Spleen (tissue), 11 donors: Measurements from ENCODE around the gene USP7. TPM values are rescaled to one million over a fixed set of nuclear protein-coding genes. Genes with fewer than 3 reads are reported as not detected.

ENCODE experiments used
- DNase-seq: peaks from one replicate; pipeline ENCODE4 v3.0.0-alpha.2; 2020
- H3K27ac ChIP-seq, 8 donors: fragments of 200-600 bp; sonication (generic) in 7 of 8; 1 replicate in 4 of 8; 2 replicates in 4 of 8; pipeline versions ENCODE4 v1.5.0 to v1.8.0; 2016 to 2021; ENCODE audit warnings: inconsistent platforms in 4 of 8, mild to moderate bottlenecking in 4 of 8, moderate library complexity in 1 of 8
- H3K27me3 ChIP-seq, 7 donors: fragments of 200-600 bp; sonication (generic) in 6 of 7; replicated peaks in 1 of 7; 1 replicate in 4 of 7; 2 replicates in 3 of 7; pipeline versions ENCODE4 v1.5.0 to v1.8.0; 2016 to 2021; ENCODE audit warnings: inconsistent platforms in 3 of 7, mild to moderate bottlenecking in 1 of 7
- H3K36me3 ChIP-seq, 6 donors: fragments of 200-600 bp; sonication (generic) in 5 of 6; 1 replicate in 4 of 6; 2 replicates in 2 of 6; pipeline versions ENCODE4 v1.5.0 to v1.8.0; 2016 to 2021; ENCODE audit warnings: inconsistent platforms in 2 of 6
- H3K4me1 ChIP-seq, 6 donors: fragments of 200-600 bp; sonication (generic) in 5 of 6; 1 replicate in 3 of 6; 2 replicates in 3 of 6; pipeline versions ENCODE4 v1.5.0 to v1.8.0; 2016 to 2021; ENCODE audit warnings: inconsistent platforms in 3 of 6
- H3K4me3 ChIP-seq, 8 donors: fragments of 200-600 bp; sonication (generic) in 7 of 8; 1 replicate in 4 of 8; 2 replicates in 4 of 8; pipeline versions ENCODE4 v1.5.0 to v1.8.0; 2016 to 2021; ENCODE audit warnings: inconsistent platforms in 4 of 8, mild to moderate bottlenecking in 4 of 8, moderate library complexity in 2 of 8
- H3K9me3 ChIP-seq, 8 donors: fragments of 200-600 bp; sonication (generic) in 7 of 8; 1 replicate in 4 of 8; 2 replicates in 4 of 8; pipeline versions ENCODE4 v1.5.0 to v1.8.0; 2016 to 2021; ENCODE audit warnings: inconsistent platforms in 4 of 8
- CTCF ChIP-seq, 11 experiments: fragments of 200-600 bp in 7 of 11; fragments of 450-650 bp in 4 of 11; sonication (generic) in 4 of 11; IDR thresholded peaks in 8 of 11; conservative IDR thresholded peaks in 3 of 11; 1 replicate in 7 of 11; 2 replicates in 4 of 11; pipeline versions ENCODE4 v1.4.0 to v1.8.0; 2016 to 2021; ENCODE audit warnings: antibody characterized with exemption in 11 of 11, inconsistent platforms in 4 of 11, mild to moderate bottlenecking in 1 of 11
- POLR2A ChIP-seq, 3 donors: fragments of 450-650 bp; IDR thresholded peaks; one replicate each; pipeline ENCODE4 v1.5.1; 2017; ENCODE audit warnings: antibody characterized with exemption in 3 of 3, mild to moderate bottlenecking in 1 of 3
- POLR2AphosphoS5 ChIP-seq, 3 donors: sonication (generic); formaldehyde crosslinking; IDR thresholded peaks; one replicate each; pipeline ENCODE4 v1.5.1; 2017; ENCODE audit warnings: antibody characterized with exemption in 3 of 3
- WGBS, 5 donors: extraction: QIAGEN DNeasy Blood & Tissue Kit in 3 of 5; methylation state at CpG; one replicate each; pipeline versions ENCODE4 v1.1.5 to v1.1.7; 2013 to 2018; 5-methylcytosine and 5-hydroxymethylcytosine counted together
- intact Hi-C: fragments of 100-400 bp; cut with DNase I; formaldehyde crosslinking; loops from one replicate; pipeline ENCODE4 v1.15.0; 2023; ENCODE audit warnings: low total_unique reads
- polyA plus RNA-seq, 3 donors: library from polyadenylated mRNA; stranded (reverse); fragments of 200-250 nt; gene quantifications; one replicate each; pipeline ENCODE4 v1.2.1, GENCODE V29; 2013
- total RNA-seq, 7 donors: library from RNA; depleted of rRNA in 3 of 7; stranded (reverse); fragments of >200 nt in 3 of 7; fragmentation: NEBNext Ultra II Directional in 4 of 7; extraction: Animal tissue kit (Norgen Biotek cat#: 25700) in 4 of 7; gene quantifications; one replicate each; pipeline versions ENCODE4 v1.1.0 to v1.2.1, GENCODE V29; 2016 to 2021
- donor health status: healthy with polysubstance abuse.
- donor health status: DM: no; HTN: no; CAD: no; lungs with moderate emphysema.
- donor health status: DM: no; HTN: no; CAD: no.
- donor health status: Bipolar disorder and iron deficiency.
- donor health status: healthy.
- donor health status: DM: no; HTN: no; CAD: no.
- donor health status: DM: yes; HTN: yes; CAD: no.

Gene USP7
- total and polyA plus RNA-seq, 10 donors: 26.1 to 145 (median 126) TPM

- peak overlapping the region in 5 of 8 donors; percentile 70 to 94 (median 90) for H3K27ac ChIP-seq
- H3K4me3 ChIP-seq: no peak overlapping the region
- peaks cover 88 to 95% (median 93%) of the 10 kb centered on the region in 6 donors for H3K4me1 ChIP-seq
- WGBS, 5 donors: 41 to 66% (median 56%) methylated on average over 2 of the region's 2 CpGs
- H3K27me3 ChIP-seq: no peaks in the 10 kb centered on the region
- no peaks in the 10 kb centered on the region for H3K9me3 ChIP-seq
- no peaks in the 10 kb centered on the region for H3K36me3 ChIP-seq
- intact Hi-C loops: no loop called here
- TF ChIP-seq CTCF (IDR thresholded peaks at IDR 0.05 in 8 of 11, conservative IDR thresholded peaks at IDR 0.05 in 3 of 11) (no peak), POLR2A (IDR thresholded peaks at IDR 0.05) (no peak), POLR2AphosphoS5 (IDR thresholded peaks at IDR 0.05) (no peak)
- no peak for DNase-seq
These were observed 6.7 kb downstream of the USP7 start for GRCh38 chr16:8957063-8957397.

- WGBS, 5 donors: 77 to 83% (median 79%) methylated on average over 21 of the region's 21 CpGs
- Histone ChIP-seq H3K4me1 (peaks cover 88 to 95% (median 93%) of the 10 kb centered on the region in 6 donors), H3K27ac (peak overlapping the region in 5 of 8 donors; percentile 70 to 94 (median 90)), H3K36me3 (no peaks in the 10 kb centered on the region), H3K9me3 (no peaks in the 10 kb centered on the region), H3K27me3 (no peaks in the 10 kb centered on the region), H3K4me3 (no peak overlapping the region)
- DNase-seq: no peak
- intact Hi-C loops: no loop called here
- TF ChIP-seq POLR2A (IDR thresholded peaks at IDR 0.05) (no peak), CTCF (IDR thresholded peaks at IDR 0.05 in 8 of 11, conservative IDR thresholded peaks at IDR 0.05 in 3 of 11) (no peak), POLR2AphosphoS5 (IDR thresholded peaks at IDR 0.05) (no peak)
These were observed 7.2 kb downstream of the USP7 start for GRCh38 chr16:8956265-8957062.

- no peaks in the 10 kb centered on the region for H3K36me3 ChIP-seq
- no peak overlapping the region for H3K4me3 ChIP-seq
- no peaks in the 10 kb centered on the region for H3K27me3 ChIP-seq
- H3K27ac ChIP-seq: peak overlapping the region in 3 of 8 donors; percentile 70 to 90 (median 89)
- peaks cover 86 to 95% (median 93%) of the 10 kb centered on the region in 6 donors for H3K4me1 ChIP-seq
- DNase-seq: no peak
- no peaks in the 10 kb centered on the region for H3K9me3 ChIP-seq
- no peak for TF ChIP-seq CTCF (IDR thresholded peaks at IDR 0.05 in 8 of 11, conservative IDR thresholded peaks at IDR 0.05 in 3 of 11)
- TF ChIP-seq POLR2AphosphoS5 (IDR thresholded peaks at IDR 0.05): no peak
- TF ChIP-seq POLR2A (IDR thresholded peaks at IDR 0.05): no peak
- 59 to 81% (median 64%) methylated on average over 2 of the region's 2 CpGs for WGBS, 5 donors
- intact Hi-C loops: no loop called here
These were observed 7.9 kb downstream of the USP7 start for GRCh38 chr16:8955828-8956227.

GRCh38 chr16:8953064-8953463 is 10.6 kb downstream of the USP7 start:
- Histone ChIP-seq H3K27ac (no peak overlapping the region), H3K4me3 (no peak overlapping the region), H3K9me3 (no peaks in the 10 kb centered on the region), H3K4me1 (peaks cover 84 to 95% (median 93%) of the 10 kb centered on the region in 6 donors), H3K36me3 (no peaks in the 10 kb centered on the region), H3K27me3 (no peaks in the 10 kb centered on the region)
- intact Hi-C loops: no loop called here
- 71 to 82% (median 78%) methylated on average over 11 of the region's 11 CpGs for WGBS, 5 donors
- peak in 1 of 3 donors; percentile 13 for TF ChIP-seq POLR2AphosphoS5 (IDR thresholded peaks at IDR 0.05)
- no peak for TF ChIP-seq CTCF (IDR thresholded peaks at IDR 0.05 in 8 of 11, conservative IDR thresholded peaks at IDR 0.05 in 3 of 11)
- DNase-seq: no peak
